IMR-90 (cell line): ENCODE data around the gene GTPBP4. TPM values are rescaled to one million over a fixed set of nuclear protein-coding genes. Genes with fewer than 3 reads are reported as not detected.
A peak's percentile ranks its signal among the peaks of the same experiment; 100 is the strongest.

ENCODE experiments used
- ATAC-seq: fragments of 200-7000 bp; cut with Tn5 transposase; 2 replicates; pipeline ENCODE4 v1.9.1; 2020; ENCODE audit warnings: low read depth, mild to moderate bottlenecking, moderate library complexity
- BruUV-seq: library from RNA; stranded (reverse); fragments of 400-500 nt; replicated peaks from 2 replicates; lab custom pipeline; 2021; lab: Mats Ljungman, UMichigan
- CTCF ChIA-PET: fragments of 300-600 bp; formaldehyde crosslinking; extraction: SDS; loops from one replicate; lab custom pipeline; 2021; ENCODE audit warnings: antibody characterized with exemption; lab: Yijun Ruan, JAX
- POLR2A ChIA-PET: fragments of 300-600 bp; sonication (Branson Sonifier 250); formaldehyde crosslinking; loops from one replicate; lab custom pipeline; 2022; ENCODE audit warnings: antibody characterized with exemption; ENCODE audit not compliant: unreplicated experiment; lab: Charles Lee
- DNase-seq: peaks from one replicate; pipeline ENCODE4 v3.0.0; 2013
- H2AFZ ChIP-seq: replicated peaks from 2 replicates; pipeline ENCODE3; 2013; ENCODE audit warnings: low read length, mild to moderate bottlenecking; ENCODE audit not compliant: poor library complexity
- H2AK5ac ChIP-seq: 2 replicates; pipeline ENCODE4 v1.6.1; 2013; ENCODE audit warnings: low read depth, low read length, inconsistent platforms
- H2AK9ac ChIP-seq: replicated peaks from 2 replicates; pipeline ENCODE3; 2013; ENCODE audit warnings: mild to moderate bottlenecking, low read depth, low read length, moderate library complexity; ENCODE audit not compliant: poor library complexity
- H2BK120ac ChIP-seq: 2 replicates; pipeline ENCODE4 v1.6.1; 2013; ENCODE audit warnings: low read depth, low read length, inconsistent platforms
- H2BK15ac ChIP-seq: 3 replicates; pipeline ENCODE4 v1.6.1; 2013; ENCODE audit warnings: low read depth, low read length, inconsistent platforms
- H2BK20ac ChIP-seq: 2 replicates; pipeline ENCODE4 v1.6.1; 2013; ENCODE audit warnings: low read depth, mild to moderate bottlenecking, inconsistent platforms, low read length, moderate library complexity
- H2BK5ac ChIP-seq: 2 replicates; pipeline ENCODE4 v1.6.1; 2013; ENCODE audit warnings: mild to moderate bottlenecking, low read depth, low read length, inconsistent platforms; ENCODE audit not compliant: poor library complexity, severe bottlenecking
- H3K14ac ChIP-seq: replicated peaks from 2 replicates; pipeline ENCODE4 v1.6.1; 2013; ENCODE audit warnings: low read depth, low read length, inconsistent platforms
- H3K18ac ChIP-seq: 2 replicates; pipeline ENCODE4 v1.6.1; 2013; ENCODE audit warnings: low read depth, low read length, control low read depth
- H3K23ac ChIP-seq: 2 replicates; pipeline ENCODE4 v1.6.1; 2013; ENCODE audit warnings: low read depth, low read length, inconsistent platforms
- H3K27ac ChIP-seq: 2 replicates; pipeline ENCODE4 v1.5.1; 2013; ENCODE audit warnings: mild to moderate bottlenecking, control low read depth, low read length; ENCODE audit not compliant: insufficient read depth
- H3K27me3 ChIP-seq: 2 replicates; pipeline ENCODE4 v1.6.1; 2013; ENCODE audit warnings: low read length; ENCODE audit not compliant: control insufficient read depth, insufficient read depth
- H3K36me3 ChIP-seq: 2 replicates; pipeline ENCODE4 v1.6.1; 2013; ENCODE audit warnings: low read length, mixed read lengths; ENCODE audit not compliant: control insufficient read depth, insufficient read depth
- H3K4ac ChIP-seq: 2 replicates; pipeline ENCODE4 v1.6.1; 2013; ENCODE audit warnings: low read depth, low read length, inconsistent platforms
- H3K4me1 ChIP-seq: 2 replicates; pipeline ENCODE4 v1.6.1; 2013; ENCODE audit warnings: low read length, mixed read lengths; ENCODE audit not compliant: control insufficient read depth, insufficient read depth
- H3K4me2 ChIP-seq: 2 replicates; pipeline ENCODE4 v1.6.1; 2013; ENCODE audit warnings: low read depth, mild to moderate bottlenecking, control low read depth, low read length, moderate library complexity
- H3K4me3 ChIP-seq: 2 replicates; pipeline ENCODE4 v1.5.1; 2013; ENCODE audit warnings: low read depth, mild to moderate bottlenecking, control low read depth, low read length, moderate library complexity; ENCODE audit not compliant: insufficient read depth
- H3K56ac ChIP-seq: 2 replicates; pipeline ENCODE4 v1.6.1; 2013; ENCODE audit warnings: low read length, inconsistent platforms; ENCODE audit not compliant: insufficient read depth; ENCODE audit errors: extremely low read depth
- H3K79me1 ChIP-seq, 2 experiments: 2 replicates each; pipeline ENCODE4 v1.6.1; 2013; ENCODE audit warnings: low read length in 2 of 2, inconsistent platforms in 1 of 2, low read depth in 1 of 2
- H3K9ac ChIP-seq: 2 replicates; pipeline ENCODE4 v1.6.1; 2013; ENCODE audit warnings: low read depth, low read length, control low read depth
- H3K9me1 ChIP-seq: 2 replicates; pipeline ENCODE4 v1.6.1; 2013; ENCODE audit warnings: low read length, inconsistent platforms; ENCODE audit not compliant: insufficient read depth
- H3K9me3 ChIP-seq: 2 replicates; pipeline ENCODE4 v1.6.1; 2013; ENCODE audit warnings: low read length; ENCODE audit not compliant: control insufficient read depth, insufficient read depth
- H4K20me1 ChIP-seq: 2 replicates; pipeline ENCODE4 v1.6.1; 2013; ENCODE audit warnings: low read length, inconsistent platforms; ENCODE audit not compliant: insufficient read depth
- H4K5ac ChIP-seq: 2 replicates; pipeline ENCODE4 v1.6.1; 2013; ENCODE audit warnings: mild to moderate bottlenecking, low read depth, low read length, control low read depth
- H4K8ac ChIP-seq, 2 experiments: 2 replicates each; pipeline ENCODE4 v1.6.1; 2013; ENCODE audit warnings: low read depth in 2 of 2, low read length in 2 of 2, control low read depth in 1 of 2, inconsistent platforms in 1 of 2
- H4K91ac ChIP-seq: 2 replicates; pipeline ENCODE4 v1.6.1; 2013; ENCODE audit warnings: low read depth, low read length, inconsistent platforms; ENCODE audit not compliant: insufficient read depth
- BHLHE40 ChIP-seq: fragments of 150-350 bp; IDR thresholded peaks from 2 replicates; pipeline ENCODE4 v1.6.1; 2016; ENCODE audit warnings: mild to moderate bottlenecking, low read depth, low read length
- CHD1 ChIP-seq: IDR thresholded peaks from 2 replicates; pipeline ENCODE4 v1.6.1; 2012; ENCODE audit warnings: low read depth, low read length, improper control_type of control experiment
- CTCF ChIP-seq: conservative IDR thresholded peaks from 2 replicates; pipeline ENCODE4 v1.5.1; 2012; ENCODE audit warnings: mild to moderate bottlenecking, low read depth, low read length, improper control_type of control experiment
- ELK1 ChIP-seq: fragments of 150-350 bp; IDR thresholded peaks from 2 replicates; pipeline ENCODE4 v1.6.1; 2016; ENCODE audit warnings: low read depth, mild to moderate bottlenecking, low read length, moderate library complexity, borderline replicate concordance
- FOS ChIP-seq: fragments of 150-350 bp; IDR thresholded peaks from 2 replicates; pipeline ENCODE4 v1.6.1; 2016; ENCODE audit warnings: low read depth, low read length
- MAZ ChIP-seq: IDR thresholded peaks from 2 replicates; pipeline ENCODE4 v1.6.1; 2012; ENCODE audit warnings: low read depth, mild to moderate bottlenecking, low read length, improper control_type of control experiment, moderate library complexity, borderline replicate concordance
- POLR2A ChIP-seq: IDR thresholded peaks from 2 replicates; pipeline ENCODE4 v1.6.1; 2012; ENCODE audit warnings: mild to moderate bottlenecking, low read depth, low read length
- RAD21 ChIP-seq: IDR thresholded peaks from 2 replicates; pipeline ENCODE4 v1.6.1; 2012; ENCODE audit warnings: low read length, improper control_type of control experiment
- RFX5 ChIP-seq: IDR thresholded peaks from 2 replicates; pipeline ENCODE4 v1.8.0; 2012; ENCODE audit warnings: low read depth, mild to moderate bottlenecking, low read length, moderate library complexity
- SMC3 ChIP-seq: fragments of 150-350 bp; IDR thresholded peaks from 2 replicates; pipeline ENCODE4 v1.6.1; 2016; ENCODE audit warnings: low read depth, mild to moderate bottlenecking, antibody characterized with exemption, low read length, moderate library complexity
- WGBS, 2 experiments: methylation state at CpG; one replicate each; pipeline versions ENCODE4 v1.1.5 to v1.1.7; 2013; ENCODE audit warnings: missing lambda C conversion rate in 2 of 2; ENCODE audit not compliant: insufficient read length in 1 of 2; ENCODE audit errors: extremely low coverage in 2 of 2; 5-methylcytosine and 5-hydroxymethylcytosine counted together
- dilution Hi-C: fragments of 300-500 bp; cut with HindIII; formaldehyde crosslinking; loops from one replicate; pipeline ENCODE4 v1.14.3; 2018; ENCODE audit warnings: low sequenced_read_pairs; ENCODE audit not compliant: unreplicated experiment
- in situ Hi-C: fragments of 300-500 bp; cut with MboI; formaldehyde crosslinking; loops from 3 replicates; pipeline ENCODE4 v1.14.3; 2019; ENCODE audit warnings: low sequenced_read_pairs, inconsistent platforms, mixed read lengths
- intact Hi-C: fragments of 100-400 bp; cut with micrococcal nuclease; formaldehyde crosslinking; loops from 2 replicates; pipeline ENCODE4 v1.10.0; 2022
- polyA plus RNA-seq, 3 experiments: library from polyadenylated mRNA; depleted of rRNA; stranded (reverse); fragments of >200 nt; gene quantifications; 2 replicates each; pipeline ENCODE4 v1.2.3, GENCODE V29; 2012; ENCODE audit warnings: low replicate concordance in 1 of 3
- total RNA-seq: library from RNA; depleted of rRNA; stranded (reverse); fragments of >200 nt; gene quantifications from 2 replicates; pipeline ENCODE4 v1.2.3, GENCODE V29; 2012

The GTPBP4 gene
- total and polyA plus RNA-seq, 2 of the 4 experiments (the other 2 are of a cell fraction) = 46.2 to 48.6 TPM

DNA sequence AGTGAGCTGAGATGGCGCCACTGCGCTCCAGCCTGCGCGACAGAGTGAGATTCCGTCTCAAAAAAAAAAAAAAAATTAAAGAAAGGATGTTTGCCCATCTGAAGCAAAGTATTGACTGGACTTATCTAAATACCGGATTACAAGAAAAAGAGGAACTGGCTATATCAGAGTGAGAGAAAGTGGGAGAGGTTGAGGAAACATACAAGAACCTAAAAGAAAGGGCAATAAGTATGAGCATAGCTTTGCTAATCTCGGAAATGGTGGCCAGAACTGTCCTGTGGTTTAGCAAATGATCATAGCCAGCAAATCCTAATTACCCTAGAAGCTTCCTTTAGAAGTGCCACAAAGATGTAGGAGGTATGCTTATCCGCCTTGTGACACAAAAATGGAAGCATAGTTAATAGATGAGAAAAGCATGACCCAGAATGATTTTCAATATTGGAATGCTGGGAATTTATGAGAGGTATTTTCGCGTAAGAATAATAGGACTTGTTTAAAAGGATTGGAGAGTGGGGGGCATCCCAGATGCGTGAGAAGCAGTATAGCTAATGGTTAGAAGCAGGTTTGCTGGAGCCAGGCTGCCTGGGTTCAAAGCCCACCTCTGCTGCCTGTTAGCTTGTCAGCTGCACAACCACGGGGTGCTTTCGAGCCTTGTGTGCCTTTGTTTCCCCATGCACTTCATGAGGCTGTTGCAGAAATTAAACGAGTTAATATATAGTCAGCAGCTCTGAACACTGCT lies 1.2 kb upstream of the GTPBP4 start:
- Histone ChIP-seq H3K4me2 (peak overlapping the region; percentile 86), H3K9me3 (no peaks in the 10 kb centered on the region), H2AK9ac (peak overlapping the region; percentile 100), H4K20me1 (peaks cover 27% of the 10 kb centered on the region), H3K4ac (peak overlapping the region; percentile 99), H3K23ac (peak overlapping the region; percentile 99), H3K4me3 (peak overlapping the region; percentile 63), H2BK20ac (peak overlapping the region; percentile 85; the same call in 1 of the 2 replicates), H3K9me1 (peaks cover 26% of the 10 kb centered on the region), H2BK120ac (peak overlapping the region; percentile 92), H3K9ac (peak overlapping the region; percentile 83), H4K91ac (peak overlapping the region; percentile 99), H4K8ac (peak overlapping the region; percentile 73 to 99), H3K56ac (peak overlapping the region; percentile 95), H3K27me3 (no peaks in the 10 kb centered on the region), H3K36me3 (peaks cover 4% of the 10 kb centered on the region), H2BK5ac (peak overlapping the region; percentile 97), H3K27ac (peak overlapping the region; percentile 86), H2BK15ac (peak overlapping the region; percentile 80; the same call in 2 of the 3 replicates), H3K79me1 (peaks cover 22 to 58% of the 10 kb centered on the region in 2 experiments), H3K4me1 (peaks cover 13% of the 10 kb centered on the region), H4K5ac (peak overlapping the region; percentile 87), H3K18ac (peak overlapping the region; percentile 83), H2AK5ac (peak overlapping the region; percentile 97), H3K14ac (peak overlapping the region; percentile 99), H2AFZ (peak overlapping the region; percentile 92)
- 60% methylated on average over 8 of the region's 14 CpGs; no CpG with 5 or more reads in 1 of the 2 experiments for WGBS, 2 experiments
- intact Hi-C loops (loop anchor here (1.0 to 5.0 kb wide), 2 partner anchors 56 to 475 kb away; partner anchors contain the start of gene LARP4B), dilution Hi-C loops (no loop called here), in situ Hi-C loops (no loop called here)
- TF ChIP-seq CHD1 (no peak), RFX5 (no peak), RAD21 (no peak; the same call in 1 of the 2 replicates), BHLHE40 (0 out of 2 replicates have a peak, but pooled peaks have one; percentile 21), ELK1 (no peak), CTCF (no peak), FOS (no peak), MAZ (peak; percentile 49; the same call in 1 of the 2 replicates), SMC3 (no peak), POLR2A (peak; percentile 52; the same call in 1 of the 2 replicates)
- DNase-seq (peak; percentile 86), ATAC-seq (peak; percentile 25)
- ChIA-PET CTCF (no interaction called here), POLR2A (interaction anchor here (0.6 kb wide), 1 partner anchor 58 kb away, joined by 4 read pairs; no protein-coding TSS in a partner anchor)
- BruUV-seq = TSS peak; percentile 74
